Measurements from ENCODE around the gene RAB31.

The RAB31 gene

Small RNA genes lying within 50 kb of the gene (small RNA-seq; reads per million reads assigned to genes)
- 0.03 to 0.27 reads per million in 2 experiments for gene RN7SL862P
- gene RNA5SP449, result 0 to 0.04 reads per million in 2 experiments

All from SK-N-DZ (cell line).